Measurements from ENCODE around the gene ERFL. TPM values are rescaled to one million over a fixed set of nuclear protein-coding genes. Genes with fewer than 3 reads are reported as not detected.

Gene ERFL
- total RNA-seq, 6 experiments from 2014 or later = 0.09 to 0.17 (median 0.12) TPM; not detected in 2

DNA sequence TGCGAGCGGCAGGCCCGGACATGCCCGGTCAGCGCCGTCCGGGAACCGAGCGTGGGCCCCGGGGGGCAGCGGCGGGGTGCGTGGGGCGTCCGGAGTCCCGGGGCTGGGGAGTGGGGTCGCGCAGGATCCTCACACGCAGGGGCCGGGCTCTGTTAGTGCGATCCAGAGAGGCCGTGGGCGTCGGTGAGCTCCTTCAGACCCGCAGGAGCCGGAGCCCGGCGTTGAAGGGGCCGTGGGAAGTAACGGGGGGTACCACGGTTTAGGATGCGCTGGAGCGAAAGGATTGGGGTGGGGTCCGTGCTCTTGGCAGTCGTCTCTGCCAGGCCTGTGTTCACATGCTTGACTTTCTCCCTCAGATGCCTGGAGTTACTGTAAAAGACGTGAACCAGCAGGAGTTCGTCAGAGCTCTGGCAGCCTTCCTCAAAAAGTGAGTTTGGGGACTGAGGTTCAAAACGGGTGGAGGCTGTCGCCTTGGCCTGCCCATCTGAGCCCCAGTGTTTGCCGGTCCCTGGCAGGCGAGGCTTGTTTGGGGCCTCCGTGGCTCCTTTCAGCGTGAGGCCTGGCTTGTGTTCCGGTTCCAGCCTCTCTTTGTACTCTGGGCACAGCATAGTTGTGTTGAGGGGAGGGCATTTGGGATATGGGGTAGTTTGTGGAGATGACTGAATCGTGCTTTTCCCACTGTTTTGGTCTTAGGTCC lies 67.7 kb downstream of the ERFL start:
- Mint-ChIP-seq H3K9me3 (no peaks in the 10 kb centered on the region), H3K4me3 (peak overlapping the region; percentile 99), H3K36me3 (ENCODE audit: low read depth) (peaks cover 44% of the 10 kb centered on the region), H3K4me1 (ENCODE audit: low read depth) (peaks cover 44% of the 10 kb centered on the region), H3K27ac (peak overlapping the region; percentile 96), H3K27me3 (ENCODE audit: insufficient read depth) (peaks cover 17% of the 10 kb centered on the region)
- TF ChIP-seq, protein P1, sequence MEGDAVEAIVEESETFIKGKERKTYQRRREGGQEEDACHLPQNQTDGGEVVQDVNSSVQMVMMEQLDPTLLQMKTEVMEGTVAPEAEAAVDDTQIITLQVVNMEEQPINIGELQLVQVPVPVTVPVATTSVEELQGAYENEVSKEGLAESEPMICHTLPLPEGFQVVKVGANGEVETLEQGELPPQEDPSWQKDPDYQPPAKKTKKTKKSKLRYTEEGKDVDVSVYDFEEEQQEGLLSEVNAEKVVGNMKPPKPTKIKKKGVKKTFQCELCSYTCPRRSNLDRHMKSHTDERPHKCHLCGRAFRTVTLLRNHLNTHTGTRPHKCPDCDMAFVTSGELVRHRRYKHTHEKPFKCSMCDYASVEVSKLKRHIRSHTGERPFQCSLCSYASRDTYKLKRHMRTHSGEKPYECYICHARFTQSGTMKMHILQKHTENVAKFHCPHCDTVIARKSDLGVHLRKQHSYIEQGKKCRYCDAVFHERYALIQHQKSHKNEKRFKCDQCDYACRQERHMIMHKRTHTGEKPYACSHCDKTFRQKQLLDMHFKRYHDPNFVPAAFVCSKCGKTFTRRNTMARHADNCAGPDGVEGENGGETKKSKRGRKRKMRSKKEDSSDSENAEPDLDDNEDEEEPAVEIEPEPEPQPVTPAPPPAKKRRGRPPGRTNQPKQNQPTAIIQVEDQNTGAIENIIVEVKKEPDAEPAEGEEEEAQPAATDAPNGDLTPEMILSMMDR (IDR thresholded peaks at IDR 0.05) = no peak
- DNase-seq = no peak

DNA sequence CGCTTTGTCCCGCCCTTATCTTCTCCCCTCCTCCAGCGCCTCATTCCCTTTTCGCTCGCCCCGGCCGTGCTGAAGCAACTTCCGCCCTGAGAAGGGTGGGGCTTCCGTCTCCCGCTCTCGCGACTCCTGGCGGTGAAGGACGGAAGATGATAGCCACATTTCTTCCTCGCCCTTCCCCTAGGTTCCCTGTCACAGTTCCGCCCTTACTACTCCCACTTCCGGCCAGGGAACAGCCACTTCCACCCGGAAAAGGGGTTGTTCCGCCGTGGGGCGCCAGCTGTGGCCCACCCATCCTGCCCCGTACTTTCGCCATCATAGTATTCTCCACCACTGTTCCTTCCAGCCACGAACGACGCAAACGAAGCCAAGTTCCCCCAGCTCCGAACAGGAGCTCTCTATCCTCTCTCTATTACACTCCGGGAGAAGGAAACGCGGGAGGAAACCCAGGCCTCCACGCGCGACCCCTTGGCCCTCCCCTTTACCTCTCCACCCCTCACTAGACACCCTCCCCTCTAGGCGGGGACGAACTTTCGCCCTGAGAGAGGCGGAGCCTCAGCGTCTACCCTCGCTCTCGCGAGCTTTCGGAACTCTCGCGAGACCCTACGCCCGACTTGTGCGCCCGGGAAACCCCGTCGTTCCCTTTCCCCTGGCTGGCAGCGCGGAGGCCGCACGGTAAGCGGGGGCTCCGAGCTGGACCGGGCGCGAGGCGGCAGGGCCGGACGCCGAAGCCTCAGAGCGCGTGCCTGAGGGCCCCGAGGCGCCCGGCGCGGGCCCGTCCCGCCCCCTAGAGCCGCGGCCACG lies 68.4 kb downstream of the ERFL start, which contains the start of gene RPS19:
RPS19 (plus strand) TSS at position 638 of the 801 bp plus-strand sequence. CDS start 520 bp downstream, outside the sequence.
- peak within 1 kb of the TSS; percentile 96 for H3K27ac Mint-ChIP-seq
- DNase-seq = peak; percentile 98
- H3K27me3 Mint-ChIP-seq (ENCODE audit: insufficient read depth) = peaks cover 15% of the 10 kb centered on the region
- H3K4me1 Mint-ChIP-seq (ENCODE audit: low read depth) = peaks cover 44% of the 10 kb centered on the region
- peak within 1 kb of the TSS; percentile 99 for H3K4me3 Mint-ChIP-seq
- TF ChIP-seq, protein P1 (IDR thresholded peaks at IDR 0.05) = peak; percentile 86
- H3K9me3 Mint-ChIP-seq = no peaks in the 10 kb centered on the region
- peaks cover 40% of the 10 kb centered on the region for H3K36me3 Mint-ChIP-seq (ENCODE audit: low read depth)

DNA sequence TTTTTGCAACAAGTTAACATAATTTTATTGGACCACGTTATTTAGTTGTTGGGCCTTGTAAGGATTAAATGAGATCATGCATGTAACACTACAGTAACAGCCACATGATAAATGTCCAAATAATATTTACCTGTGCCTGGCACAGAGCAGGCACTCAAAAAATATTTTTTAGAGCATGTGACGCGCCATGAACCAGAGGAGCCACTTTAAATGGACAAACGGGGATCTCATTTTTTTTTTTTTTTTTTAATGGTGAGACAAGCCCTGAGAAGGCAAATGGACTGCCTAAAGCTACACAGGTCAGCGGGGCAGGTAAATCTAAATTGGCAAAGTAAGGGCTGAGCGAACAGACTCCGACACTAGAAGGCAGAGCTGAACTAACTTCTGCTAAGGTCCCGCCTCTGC lies 69.0 kb downstream of the ERFL start:
- H3K9me3 Mint-ChIP-seq = no peaks in the 10 kb centered on the region
- no peak for DNase-seq
- H3K4me3 Mint-ChIP-seq = peak overlapping the region; percentile 92
- peaks cover 19% of the 10 kb centered on the region for H3K27me3 Mint-ChIP-seq (ENCODE audit: insufficient read depth)
- TF ChIP-seq, protein P1 (IDR thresholded peaks at IDR 0.05) = no peak
- peaks cover 34% of the 10 kb centered on the region for H3K36me3 Mint-ChIP-seq (ENCODE audit: low read depth)
- H3K27ac Mint-ChIP-seq = peak overlapping the region; percentile 36; the same call in 1 of the 2 replicates
- peaks cover 40% of the 10 kb centered on the region for H3K4me1 Mint-ChIP-seq (ENCODE audit: low read depth)

Small RNA genes within 50 kb of the gene (microRNA-seq; reads per million reads assigned to microRNA genes)
- 2.3 reads per million for gene MIR6797

Other genes with a start within 250 kb of the ERFL start
- not detected for gene CEACAM7, start 240.2 kb downstream of the ERFL start, total RNA-seq (2021; fragmentation: NEBNext Ultra II Directional; extraction: Animal tissue kit (Norgen Biotek cat#: 25700))
- gene CEACAM5, start 219.8 kb downstream of the ERFL start, total RNA-seq (2021; fragmentation: NEBNext Ultra II Directional; extraction: Animal tissue kit (Norgen Biotek cat#: 25700)) = under 1 TPM in 1 of 6 experiments, not detected in 5; 0.31 TPM
- not detected for gene CEACAM6, start 172.9 kb downstream of the ERFL start, total RNA-seq (2021; fragmentation: NEBNext Ultra II Directional; extraction: Animal tissue kit (Norgen Biotek cat#: 25700))
- gene CEACAM3, start 131.9 kb downstream of the ERFL start, total RNA-seq (2021; fragmentation: NEBNext Ultra II Directional; extraction: Animal tissue kit (Norgen Biotek cat#: 25700)) = not detected
- gene LYPD4, start 83.8 kb downstream of the ERFL start, total RNA-seq (2021; fragmentation: NEBNext Ultra II Directional; extraction: Animal tissue kit (Norgen Biotek cat#: 25700)) = not detected
- gene DMRTC2, start 83.4 kb downstream of the ERFL start, total RNA-seq (2021; fragmentation: NEBNext Ultra II Directional; extraction: Animal tissue kit (Norgen Biotek cat#: 25700)) = not detected
- gene RPS19, start 68.2 kb downstream of the ERFL start, total RNA-seq (2021; fragmentation: NEBNext Ultra II Directional; extraction: Animal tissue kit (Norgen Biotek cat#: 25700)) = 1,000 to 10,000 TPM; 2,312 to 2,495 (median 2,438) TPM
- under 1 TPM in 4 of 6 experiments, not detected in 2; 0.23 to 0.62 (median 0.35) TPM for gene CD79A, start 51.2 kb downstream of the ERFL start, total RNA-seq (2021; fragmentation: NEBNext Ultra II Directional; extraction: Animal tissue kit (Norgen Biotek cat#: 25700))
- gene ARHGEF1, start 45.3 kb downstream of the ERFL start, total RNA-seq (2021; fragmentation: NEBNext Ultra II Directional; extraction: Animal tissue kit (Norgen Biotek cat#: 25700)) = 10 to 100 TPM; 63.8 to 73.3 (median 68.2) TPM
- gene RABAC1, start 30.9 kb upstream of the ERFL start, total RNA-seq (2021; fragmentation: NEBNext Ultra II Directional; extraction: Animal tissue kit (Norgen Biotek cat#: 25700)) = 100 to 1,000 TPM; 245 to 349 (median 258) TPM
- gene ATP1A3, start 65.8 kb upstream of the ERFL start, total RNA-seq (2021; fragmentation: NEBNext Ultra II Directional; extraction: Animal tissue kit (Norgen Biotek cat#: 25700)) = under 1 TPM in 4 of 6 experiments, not detected in 2; 0.10 to 0.66 (median 0.33) TPM
- gene GRIK5, start 141.8 kb upstream of the ERFL start, total RNA-seq (2021; fragmentation: NEBNext Ultra II Directional; extraction: Animal tissue kit (Norgen Biotek cat#: 25700)) = under 1 TPM in 5 of 6 experiments, not detected in 1; 0.07 to 0.19 (median 0.13) TPM
- gene ZNF574, start 147.7 kb upstream of the ERFL start, total RNA-seq (2021; fragmentation: NEBNext Ultra II Directional; extraction: Animal tissue kit (Norgen Biotek cat#: 25700)) = 10 to 100 TPM; 14.0 to 16.5 (median 15.1) TPM
- gene POU2F2, start 204.0 kb upstream of the ERFL start, total RNA-seq (2021; fragmentation: NEBNext Ultra II Directional; extraction: Animal tissue kit (Norgen Biotek cat#: 25700)) = 10 to 100 TPM in 1 of 6 experiments, 1 to 10 TPM in 5; 6.4 to 11.0 (median 7.8) TPM

Data from HFFc6 (cell line).